Subcutaneous adipose tissue (tissue), 4 donors: ENCODE results near the gene LRP1B. TPM values are rescaled to one million over a fixed set of nuclear protein-coding genes. Genes with fewer than 3 reads are reported as not detected.

ENCODE experiments used
- total RNA-seq, 4 donors: library from RNA; depleted of rRNA; stranded (reverse); fragments of >200 nt; gene quantifications; one replicate each; pipeline ENCODE4 v1.1.0, GENCODE V29; 2016
- TF ChIP-seq, protein P1 (sequence below): fragments of 450-650 bp; IDR thresholded peaks from one replicate; pipeline ENCODE4 v1.5.1; 2016; ENCODE audit warnings: low read depth, mild to moderate bottlenecking, control low read depth, antibody characterized with exemption, moderate library complexity

LRP1B gene
- total RNA-seq, 4 donors from 2014 or later: 4.2 to 50.2 (median 14.7) TPM

DNA sequence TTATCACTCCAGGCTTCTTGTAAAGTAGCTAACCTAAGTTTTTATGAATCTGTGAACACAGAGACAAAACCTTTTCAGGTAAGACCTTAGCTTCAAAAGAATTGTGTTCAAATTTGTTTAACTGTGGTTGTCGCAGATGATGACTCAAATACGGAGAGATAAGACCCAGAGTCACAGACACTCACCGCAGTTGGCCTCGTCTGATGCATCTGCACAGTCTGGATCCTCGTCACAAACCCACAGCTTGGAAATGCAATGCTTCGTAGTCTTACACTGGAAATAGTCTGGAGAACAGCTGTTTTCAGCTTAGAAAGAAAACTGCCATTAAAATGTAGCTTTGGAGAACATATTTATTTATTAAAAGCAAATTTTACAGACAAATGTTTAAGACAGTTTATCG lies 1688.5 kb downstream of the LRP1B start:
- TF ChIP-seq, protein P1, sequence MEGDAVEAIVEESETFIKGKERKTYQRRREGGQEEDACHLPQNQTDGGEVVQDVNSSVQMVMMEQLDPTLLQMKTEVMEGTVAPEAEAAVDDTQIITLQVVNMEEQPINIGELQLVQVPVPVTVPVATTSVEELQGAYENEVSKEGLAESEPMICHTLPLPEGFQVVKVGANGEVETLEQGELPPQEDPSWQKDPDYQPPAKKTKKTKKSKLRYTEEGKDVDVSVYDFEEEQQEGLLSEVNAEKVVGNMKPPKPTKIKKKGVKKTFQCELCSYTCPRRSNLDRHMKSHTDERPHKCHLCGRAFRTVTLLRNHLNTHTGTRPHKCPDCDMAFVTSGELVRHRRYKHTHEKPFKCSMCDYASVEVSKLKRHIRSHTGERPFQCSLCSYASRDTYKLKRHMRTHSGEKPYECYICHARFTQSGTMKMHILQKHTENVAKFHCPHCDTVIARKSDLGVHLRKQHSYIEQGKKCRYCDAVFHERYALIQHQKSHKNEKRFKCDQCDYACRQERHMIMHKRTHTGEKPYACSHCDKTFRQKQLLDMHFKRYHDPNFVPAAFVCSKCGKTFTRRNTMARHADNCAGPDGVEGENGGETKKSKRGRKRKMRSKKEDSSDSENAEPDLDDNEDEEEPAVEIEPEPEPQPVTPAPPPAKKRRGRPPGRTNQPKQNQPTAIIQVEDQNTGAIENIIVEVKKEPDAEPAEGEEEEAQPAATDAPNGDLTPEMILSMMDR: no peak

DNA sequence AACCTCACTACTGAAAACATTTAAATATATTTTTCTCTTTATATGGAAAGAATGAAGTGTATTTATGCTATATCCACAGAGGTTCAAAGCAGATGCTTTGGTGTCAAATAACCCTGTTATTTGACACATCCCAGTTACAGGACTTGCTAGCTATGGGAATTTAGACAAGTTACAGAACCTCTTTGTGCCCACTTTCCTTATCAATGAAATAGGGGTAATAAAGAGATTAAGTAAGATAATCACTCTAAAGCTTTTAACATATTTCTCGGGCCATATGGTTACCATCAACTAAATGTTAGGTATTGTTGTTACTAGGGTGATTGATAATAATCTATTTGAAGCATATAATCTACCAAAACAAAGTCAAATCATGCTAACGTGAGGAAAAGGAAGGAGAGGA lies 1690.0 kb downstream of the LRP1B start:
- TF ChIP-seq, protein P1: no peak

- TF ChIP-seq, protein P1: no peak
Measured at GRCh38 chr2:140436936-140437335, 1693.9 kb downstream of the LRP1B start.

- TF ChIP-seq, protein P1: no peak
Measured at GRCh38 chr2:140424471-140424870, 1706.3 kb downstream of the LRP1B start.

DNA sequence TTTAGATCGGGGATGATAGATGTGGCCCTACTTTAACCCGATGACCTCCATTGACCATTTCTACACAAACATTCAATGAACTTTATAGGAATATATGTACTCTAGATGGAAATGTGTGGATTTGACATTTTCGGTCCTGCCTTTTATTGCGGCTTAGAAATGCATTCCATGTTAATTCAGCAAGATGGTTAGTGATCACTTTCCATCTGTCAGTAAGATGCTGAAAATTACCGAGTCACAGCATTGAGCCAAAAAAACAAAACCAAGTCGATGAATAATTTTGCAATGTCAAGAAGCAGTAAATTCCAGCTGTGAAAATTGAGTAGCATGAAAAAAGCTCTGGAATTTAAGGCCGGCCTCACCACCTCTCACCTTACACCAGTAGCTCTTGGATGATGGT lies 1708.1 kb downstream of the LRP1B start:
- TF ChIP-seq, protein P1: no peak

DNA sequence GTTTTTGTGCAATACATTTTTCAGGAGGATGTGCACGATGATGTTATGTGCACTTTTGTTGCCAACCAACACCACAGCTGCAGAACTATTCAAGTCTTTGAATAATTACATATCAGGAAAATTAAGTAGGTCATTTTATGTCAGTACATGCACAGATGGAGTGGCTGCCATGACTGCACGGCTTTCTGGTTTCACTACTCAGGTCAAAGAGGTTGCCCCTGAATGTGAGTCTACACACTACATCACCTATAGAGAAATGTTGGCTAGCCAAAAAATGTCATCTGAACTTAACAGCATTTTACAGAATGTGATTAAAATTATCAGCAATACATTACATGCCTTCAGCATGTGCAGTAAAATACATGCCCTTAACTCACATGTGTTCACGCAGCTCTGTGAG lies 1713.3 kb downstream of the LRP1B start:
- TF ChIP-seq, protein P1: no peak

GRCh38 chr2:140416577-140416976 lies 1714.2 kb downstream of the LRP1B start:
- TF ChIP-seq, protein P1: no peak
